ENCODE measurements around the gene AKAP1. TPM values are rescaled to one million over a fixed set of nuclear protein-coding genes. Genes with fewer than 3 reads are reported as not detected.

The AKAP1 gene
- total and polyA plus RNA-seq, 7 donors = 42.3 to 231 (median 95.5) TPM

GRCh38 chr17:57040571-57040970 is 44.5 kb upstream of the AKAP1 start:
- TF ChIP-seq, protein P1, sequence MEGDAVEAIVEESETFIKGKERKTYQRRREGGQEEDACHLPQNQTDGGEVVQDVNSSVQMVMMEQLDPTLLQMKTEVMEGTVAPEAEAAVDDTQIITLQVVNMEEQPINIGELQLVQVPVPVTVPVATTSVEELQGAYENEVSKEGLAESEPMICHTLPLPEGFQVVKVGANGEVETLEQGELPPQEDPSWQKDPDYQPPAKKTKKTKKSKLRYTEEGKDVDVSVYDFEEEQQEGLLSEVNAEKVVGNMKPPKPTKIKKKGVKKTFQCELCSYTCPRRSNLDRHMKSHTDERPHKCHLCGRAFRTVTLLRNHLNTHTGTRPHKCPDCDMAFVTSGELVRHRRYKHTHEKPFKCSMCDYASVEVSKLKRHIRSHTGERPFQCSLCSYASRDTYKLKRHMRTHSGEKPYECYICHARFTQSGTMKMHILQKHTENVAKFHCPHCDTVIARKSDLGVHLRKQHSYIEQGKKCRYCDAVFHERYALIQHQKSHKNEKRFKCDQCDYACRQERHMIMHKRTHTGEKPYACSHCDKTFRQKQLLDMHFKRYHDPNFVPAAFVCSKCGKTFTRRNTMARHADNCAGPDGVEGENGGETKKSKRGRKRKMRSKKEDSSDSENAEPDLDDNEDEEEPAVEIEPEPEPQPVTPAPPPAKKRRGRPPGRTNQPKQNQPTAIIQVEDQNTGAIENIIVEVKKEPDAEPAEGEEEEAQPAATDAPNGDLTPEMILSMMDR (IDR thresholded peaks at IDR 0.05) = no peak
- no peaks in the 10 kb centered on the region for H3K36me3 ChIP-seq (ENCODE audit: insufficient read depth in 1 of 2, low read depth in 1 of 2)
- no peak for DNase-seq
- intact Hi-C loops (cut with DNase I) = loop anchor here in 1 of 2 donors (5.0 kb wide), 1 partner anchor 33 kb away; no protein-coding TSS in a partner anchor
- H3K4me3 ChIP-seq = no peak overlapping the region
- peaks cover 0 to 10% (median 0%) of the 10 kb centered on the region in 3 donors for H3K27me3 ChIP-seq (ENCODE audit: insufficient read depth in 3 of 3, low read length in 2 of 3)
- no peak for ATAC-seq
- 52 to 60% (median 52%) methylated on average over 2 of the region's 2 CpGs for WGBS, 3 donors
- H3K9me3 ChIP-seq = no peaks in the 10 kb centered on the region
- peaks cover 9% of the 10 kb centered on the region for H3K4me1 ChIP-seq
- H3K27ac ChIP-seq = no peak overlapping the region

DNA sequence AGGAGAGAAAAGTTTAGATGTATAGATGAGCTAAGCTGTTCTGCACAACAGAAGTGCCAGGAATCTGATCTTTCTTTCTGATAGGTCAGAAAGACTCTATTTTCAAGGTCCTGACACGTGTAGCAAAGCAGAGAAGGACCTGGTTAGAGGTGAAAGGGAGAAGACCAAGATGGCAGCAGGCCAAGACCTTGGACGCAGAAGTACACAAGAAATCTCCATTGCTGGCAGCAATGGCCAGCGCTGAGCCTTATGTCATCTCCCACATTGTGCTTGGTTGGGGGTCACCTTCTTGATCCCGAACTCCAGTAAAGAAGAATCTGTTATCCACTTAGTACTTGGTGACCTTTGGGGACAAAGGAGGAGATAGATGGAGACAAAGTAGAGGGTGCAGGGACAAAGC is 41.8 kb upstream of the AKAP1 start:
- Histone ChIP-seq H3K9me3 (no peaks in the 10 kb centered on the region), H3K27me3 (ENCODE audit: insufficient read depth in 3 of 3, low read length in 2 of 3) (peaks cover 0 to 10% (median 0%) of the 10 kb centered on the region in 3 donors), H3K4me3 (no peak overlapping the region), H3K27ac (no peak overlapping the region), H3K36me3 (ENCODE audit: insufficient read depth in 1 of 2, low read depth in 1 of 2) (no peaks in the 10 kb centered on the region), H3K4me1 (no peaks in the 10 kb centered on the region)
- ATAC-seq (no peak), DNase-seq (no peak)
- intact Hi-C loops (cut with DNase I) = loop anchor here in 1 of 2 donors (5.0 kb wide), 1 partner anchor 36 kb away; no protein-coding TSS in a partner anchor
- 66 to 86% (median 73%) methylated on average over 4 of the region's 4 CpGs for WGBS, 3 donors
- TF ChIP-seq, protein P1 (IDR thresholded peaks at IDR 0.05) = no peak

GRCh38 chr17:57044976-57045867 is 39.8 kb upstream of the AKAP1 start:
- Histone ChIP-seq H3K4me1 (peaks cover 4% of the 10 kb centered on the region), H3K9me3 (no peaks in the 10 kb centered on the region), H3K36me3 (ENCODE audit: insufficient read depth in 1 of 2, low read depth in 1 of 2) (no peaks in the 10 kb centered on the region), H3K4me3 (peak overlapping the region; percentile 62), H3K27ac (no peak overlapping the region), H3K27me3 (ENCODE audit: insufficient read depth in 3 of 3, low read length in 2 of 3) (peaks cover 0 to 10% (median 0%) of the 10 kb centered on the region in 3 donors)
- intact Hi-C loops (cut with DNase I) = loop anchor here in 1 of 2 donors (5.0 kb wide), 1 partner anchor 38 kb away; no protein-coding TSS in a partner anchor
- ATAC-seq (peak; percentile 14 to 60 (median 22)), DNase-seq (peak in 1 of 2 donors; percentile 52)
- TF ChIP-seq, protein P1 (IDR thresholded peaks at IDR 0.05) = no peak
- WGBS, 3 donors = 25 to 33% (median 26%) methylated on average over 48 to 49 of the region's 49 CpGs

GRCh38 chr17:57045868-57046704 is 39.0 kb upstream of the AKAP1 start:
- ATAC-seq = peak; percentile 74 to 90 (median 86)
- intact Hi-C loops (cut with DNase I) = no loop called here
- Histone ChIP-seq H3K27me3 (ENCODE audit: insufficient read depth in 3 of 3, low read length in 2 of 3) (peaks cover 0 to 10% (median 0%) of the 10 kb centered on the region in 3 donors), H3K27ac (peak overlapping the region; percentile 21), H3K4me3 (peak overlapping the region; percentile 62), H3K36me3 (ENCODE audit: insufficient read depth in 1 of 2, low read depth in 1 of 2) (no peaks in the 10 kb centered on the region), H3K4me1 (peaks cover 5% of the 10 kb centered on the region), H3K9me3 (no peaks in the 10 kb centered on the region)
- TF ChIP-seq, protein P1 (IDR thresholded peaks at IDR 0.05) = no peak
- DNase-seq = peak; percentile 36 to 67
- WGBS, 3 donors = 9 to 13% (median 11%) methylated on average over 67 to 69 of the region's 69 CpGs

Data from psoas muscle (tissue), 8 donors.